ENCODE measurements around the gene ZNF669.

ZNF669 gene

DNA sequence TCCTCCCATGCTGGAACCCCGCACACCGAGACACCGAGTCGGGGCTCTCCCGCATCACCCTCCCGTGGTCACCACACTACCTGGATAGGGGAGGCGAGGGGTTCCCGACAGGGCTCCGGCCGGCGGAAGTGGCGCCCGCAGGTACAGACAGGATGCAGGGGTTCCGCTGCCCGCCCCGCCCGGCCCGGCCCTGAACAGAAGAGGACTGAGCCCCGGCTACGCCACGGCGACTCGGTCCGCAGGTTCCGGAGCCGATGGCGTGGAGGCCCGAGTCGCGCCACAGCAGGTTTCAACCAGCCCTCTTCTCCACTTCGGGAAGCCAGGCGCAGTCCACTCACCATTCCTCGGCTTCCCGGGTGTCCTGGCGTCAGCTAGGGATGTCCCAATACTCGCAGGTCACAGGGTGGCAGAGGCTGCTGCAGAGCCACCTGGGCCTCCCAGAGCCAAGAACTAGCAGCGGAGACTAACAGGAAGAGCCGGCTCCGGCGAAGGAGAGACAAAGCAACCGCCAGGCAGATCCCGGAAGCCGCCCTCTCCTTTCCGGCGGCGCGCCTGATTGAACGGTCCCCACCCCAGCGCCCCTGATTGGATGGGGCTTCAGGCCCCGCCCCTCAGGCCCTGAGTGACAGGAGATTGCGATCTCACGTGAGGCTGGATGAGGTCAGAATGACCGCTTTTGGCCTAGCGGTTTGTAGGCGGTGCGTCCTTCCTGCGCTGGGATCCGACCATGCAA is at the start of gene ZNF669:
ZNF669 (minus strand) TSS at position 498 of the 733 bp plus-strand sequence; CDS start at position 341, 157 bp downstream.
- Histone ChIP-seq H3K9me3 (ENCODE audit: control insufficient read depth, insufficient read depth, low read depth, low read length) (no peaks in the 10 kb centered on the region), H3K4me1 (ENCODE audit: control insufficient read depth, insufficient read depth, low read length) (no peaks in the 10 kb centered on the region), H3K4me3 (ENCODE audit: low read depth, low read length) (peak within 1 kb of the TSS; percentile 68), H3K27ac (ENCODE audit: extremely low read depth, low read depth, low read length) (no peak within 1 kb of the TSS), H3K36me3 (ENCODE audit: control insufficient read depth in 2 of 2, insufficient read depth in 1 of 2, low read length in 2 of 2) (peaks cover 0 to 33% of the 10 kb centered on the region in 2 experiments; a peak in 1 of 3 replicates)
- ChIA-PET POLR2A (interaction anchor here (1.0 kb wide), 1 partner anchor 26 kb away, joined by 3 read pairs; the partner anchor contains the start of gene ZNF670), CTCF (no interaction called here)
- TF ChIP-seq ZBTB20 (tag by site-specific recombination; IDR thresholded peaks at IDR 0.05), result peak; percentile 45; the same call in 1 of the 2 replicates
- peak; percentile 48; the same call in 1 of the 2 replicates for TF ChIP-seq ZNF501 (tag by site-specific recombination; IDR thresholded peaks at IDR 0.05)
- TF ChIP-seq SETDB1 (IDR thresholded peaks at IDR 0.05; ENCODE audit: insufficient read length, low read length), result peak; percentile 26
- TF ChIP-seq, protein P1, sequence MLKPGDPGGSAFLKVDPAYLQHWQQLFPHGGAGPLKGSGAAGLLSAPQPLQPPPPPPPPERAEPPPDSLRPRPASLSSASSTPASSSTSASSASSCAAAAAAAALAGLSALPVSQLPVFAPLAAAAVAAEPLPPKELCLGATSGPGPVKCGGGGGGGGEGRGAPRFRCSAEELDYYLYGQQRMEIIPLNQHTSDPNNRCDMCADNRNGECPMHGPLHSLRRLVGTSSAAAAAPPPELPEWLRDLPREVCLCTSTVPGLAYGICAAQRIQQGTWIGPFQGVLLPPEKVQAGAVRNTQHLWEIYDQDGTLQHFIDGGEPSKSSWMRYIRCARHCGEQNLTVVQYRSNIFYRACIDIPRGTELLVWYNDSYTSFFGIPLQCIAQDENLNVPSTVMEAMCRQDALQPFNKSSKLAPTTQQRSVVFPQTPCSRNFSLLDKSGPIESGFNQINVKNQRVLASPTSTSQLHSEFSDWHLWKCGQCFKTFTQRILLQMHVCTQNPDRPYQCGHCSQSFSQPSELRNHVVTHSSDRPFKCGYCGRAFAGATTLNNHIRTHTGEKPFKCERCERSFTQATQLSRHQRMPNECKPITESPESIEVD (tag by site-specific recombination; IDR thresholded peaks at IDR 0.05), result no peak
- TF ChIP-seq, protein P2, sequence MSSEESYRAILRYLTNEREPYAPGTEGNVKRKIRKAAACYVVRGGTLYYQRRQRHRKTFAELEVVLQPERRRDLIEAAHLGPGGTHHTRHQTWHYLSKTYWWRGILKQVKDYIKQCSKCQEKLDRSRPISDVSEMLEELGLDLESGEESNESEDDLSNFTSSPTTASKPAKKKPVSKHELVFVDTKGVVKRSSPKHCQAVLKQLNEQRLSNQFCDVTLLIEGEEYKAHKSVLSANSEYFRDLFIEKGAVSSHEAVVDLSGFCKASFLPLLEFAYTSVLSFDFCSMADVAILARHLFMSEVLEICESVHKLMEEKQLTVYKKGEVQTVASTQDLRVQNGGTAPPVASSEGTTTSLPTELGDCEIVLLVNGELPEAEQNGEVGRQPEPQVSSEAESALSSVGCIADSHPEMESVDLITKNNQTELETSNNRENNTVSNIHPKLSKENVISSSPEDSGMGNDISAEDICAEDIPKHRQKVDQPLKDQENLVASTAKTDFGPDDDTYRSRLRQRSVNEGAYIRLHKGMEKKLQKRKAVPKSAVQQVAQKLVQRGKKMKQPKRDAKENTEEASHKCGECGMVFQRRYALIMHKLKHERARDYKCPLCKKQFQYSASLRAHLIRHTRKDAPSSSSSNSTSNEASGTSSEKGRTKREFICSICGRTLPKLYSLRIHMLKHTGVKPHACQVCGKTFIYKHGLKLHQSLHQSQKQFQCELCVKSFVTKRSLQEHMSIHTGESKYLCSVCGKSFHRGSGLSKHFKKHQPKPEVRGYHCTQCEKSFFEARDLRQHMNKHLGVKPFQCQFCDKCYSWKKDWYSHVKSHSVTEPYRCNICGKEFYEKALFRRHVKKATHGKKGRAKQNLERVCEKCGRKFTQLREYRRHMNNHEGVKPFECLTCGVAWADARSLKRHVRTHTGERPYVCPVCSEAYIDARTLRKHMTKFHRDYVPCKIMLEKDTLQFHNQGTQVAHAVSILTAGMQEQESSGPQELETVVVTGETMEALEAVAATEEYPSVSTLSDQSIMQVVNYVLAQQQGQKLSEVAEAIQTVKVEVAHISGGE (tag by site-specific recombination; conservative IDR thresholded peaks at IDR 0.05; ENCODE audit: low read depth), result peak; percentile 94
- 0 out of 2 replicates have a peak, but pooled peaks have one; percentile 15 for TF ChIP-seq ZNF394 (tag by site-specific recombination; IDR thresholded peaks at IDR 0.05; ENCODE audit: borderline replicate concordance)
- TF ChIP-seq, protein P3, sequence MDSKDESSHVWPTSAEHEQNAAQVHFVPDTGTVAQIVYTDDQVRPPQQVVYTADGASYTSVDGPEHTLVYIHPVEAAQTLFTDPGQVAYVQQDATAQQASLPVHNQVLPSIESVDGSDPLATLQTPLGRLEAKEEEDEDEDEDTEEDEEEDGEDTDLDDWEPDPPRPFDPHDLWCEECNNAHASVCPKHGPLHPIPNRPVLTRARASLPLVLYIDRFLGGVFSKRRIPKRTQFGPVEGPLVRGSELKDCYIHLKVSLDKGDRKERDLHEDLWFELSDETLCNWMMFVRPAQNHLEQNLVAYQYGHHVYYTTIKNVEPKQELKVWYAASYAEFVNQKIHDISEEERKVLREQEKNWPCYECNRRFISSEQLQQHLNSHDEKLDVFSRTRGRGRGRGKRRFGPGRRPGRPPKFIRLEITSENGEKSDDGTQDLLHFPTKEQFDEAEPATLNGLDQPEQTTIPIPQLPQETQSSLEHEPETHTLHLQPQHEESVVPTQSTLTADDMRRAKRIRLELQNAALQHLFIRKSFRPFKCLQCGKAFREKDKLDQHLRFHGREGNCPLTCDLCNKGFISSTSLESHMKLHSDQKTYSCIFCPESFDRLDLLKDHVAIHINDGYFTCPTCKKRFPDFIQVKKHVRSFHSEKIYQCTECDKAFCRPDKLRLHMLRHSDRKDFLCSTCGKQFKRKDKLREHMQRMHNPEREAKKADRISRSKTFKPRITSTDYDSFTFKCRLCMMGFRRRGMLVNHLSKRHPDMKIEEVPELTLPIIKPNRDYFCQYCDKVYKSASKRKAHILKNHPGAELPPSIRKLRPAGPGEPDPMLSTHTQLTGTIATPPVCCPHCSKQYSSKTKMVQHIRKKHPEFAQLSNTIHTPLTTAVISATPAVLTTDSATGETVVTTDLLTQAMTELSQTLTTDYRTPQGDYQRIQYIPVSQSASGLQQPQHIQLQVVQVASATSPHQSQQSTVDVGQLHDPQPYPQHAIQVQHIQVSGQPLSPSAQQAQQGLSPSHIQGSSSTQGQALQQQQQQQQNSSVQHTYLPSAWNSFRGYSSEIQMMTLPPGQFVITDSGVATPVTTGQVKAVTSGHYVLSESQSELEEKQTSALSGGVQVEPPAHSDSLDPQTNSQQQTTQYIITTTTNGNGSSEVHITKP (tag by site-specific recombination; IDR thresholded peaks at IDR 0.05), result peak; percentile 70
- no peak for TF ChIP-seq GLIS1 (tag by site-specific recombination; IDR thresholded peaks at IDR 0.05)
- TF ChIP-seq ZNF341 (tag by site-specific recombination; IDR thresholded peaks at IDR 0.05; ENCODE audit: low read depth), result peak; percentile 90
- peak; percentile 85 for TF ChIP-seq SP2 (tag by site-specific recombination; IDR thresholded peaks at IDR 0.05)
- TF ChIP-seq, protein P4, sequence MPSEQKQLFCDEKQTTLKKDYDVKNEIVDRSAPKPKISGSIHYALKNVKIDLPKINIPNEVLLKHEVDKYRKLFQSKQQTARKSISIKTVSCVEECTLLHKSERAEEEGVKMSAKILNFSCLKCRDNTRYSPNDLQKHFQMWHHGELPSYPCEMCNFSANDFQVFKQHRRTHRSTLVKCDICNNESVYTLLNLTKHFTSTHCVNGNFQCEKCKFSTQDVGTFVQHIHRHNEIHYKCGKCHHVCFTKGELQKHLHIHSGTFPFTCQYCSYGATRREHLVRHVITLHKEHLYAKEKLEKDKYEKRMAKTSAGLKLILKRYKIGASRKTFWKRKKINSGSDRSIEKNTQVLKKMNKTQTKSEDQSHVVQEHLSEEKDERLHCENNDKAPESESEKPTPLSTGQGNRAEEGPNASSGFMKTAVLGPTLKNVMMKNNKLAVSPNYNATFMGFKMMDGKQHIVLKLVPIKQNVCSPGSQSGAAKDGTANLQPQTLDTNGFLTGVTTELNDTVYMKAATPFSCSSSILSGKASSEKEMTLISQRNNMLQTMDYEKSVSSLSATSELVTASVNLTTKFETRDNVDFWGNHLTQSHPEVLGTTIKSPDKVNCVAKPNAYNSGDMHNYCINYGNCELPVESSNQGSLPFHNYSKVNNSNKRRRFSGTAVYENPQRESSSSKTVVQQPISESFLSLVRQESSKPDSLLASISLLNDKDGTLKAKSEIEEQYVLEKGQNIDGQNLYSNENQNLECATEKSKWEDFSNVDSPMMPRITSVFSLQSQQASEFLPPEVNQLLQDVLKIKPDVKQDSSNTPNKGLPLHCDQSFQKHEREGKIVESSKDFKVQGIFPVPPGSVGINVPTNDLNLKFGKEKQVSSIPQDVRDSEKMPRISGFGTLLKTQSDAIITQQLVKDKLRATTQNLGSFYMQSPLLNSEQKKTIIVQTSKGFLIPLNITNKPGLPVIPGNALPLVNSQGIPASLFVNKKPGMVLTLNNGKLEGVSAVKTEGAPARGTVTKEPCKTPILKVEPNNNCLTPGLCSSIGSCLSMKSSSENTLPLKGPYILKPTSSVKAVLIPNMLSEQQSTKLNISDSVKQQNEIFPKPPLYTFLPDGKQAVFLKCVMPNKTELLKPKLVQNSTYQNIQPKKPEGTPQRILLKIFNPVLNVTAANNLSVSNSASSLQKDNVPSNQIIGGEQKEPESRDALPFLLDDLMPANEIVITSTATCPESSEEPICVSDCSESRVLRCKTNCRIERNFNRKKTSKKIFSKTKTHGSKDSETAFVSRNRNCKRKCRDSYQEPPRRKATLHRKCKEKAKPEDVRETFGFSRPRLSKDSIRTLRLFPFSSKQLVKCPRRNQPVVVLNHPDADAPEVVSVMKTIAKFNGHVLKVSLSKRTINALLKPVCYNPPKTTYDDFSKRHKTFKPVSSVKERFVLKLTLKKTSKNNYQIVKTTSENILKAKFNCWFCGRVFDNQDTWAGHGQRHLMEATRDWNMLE (tag by site-specific recombination; conservative IDR thresholded peaks at IDR 0.05; ENCODE audit: low read depth), result peak; percentile 53
- TF ChIP-seq ZNF324 (tag by site-specific recombination; IDR thresholded peaks at IDR 0.05), result peak; percentile 50; the same call in 1 of the 2 replicates
- no peak for TF ChIP-seq ZNF621 (tag by site-specific recombination; IDR thresholded peaks at IDR 0.05)
- no peak for TF ChIP-seq ZNF624 (tag by site-specific recombination; IDR thresholded peaks at IDR 0.05)
- peak; percentile 54 for TF ChIP-seq ZNF629 (tag by site-specific recombination; IDR thresholded peaks at IDR 0.05)
- peak; percentile 48 for TF ChIP-seq ZNF335 (tag by site-specific recombination; conservative IDR thresholded peaks at IDR 0.05)
- no peak for TF ChIP-seq ZNF214 (tag by site-specific recombination; IDR thresholded peaks at IDR 0.05; ENCODE audit: borderline replicate concordance)
- peak; percentile 55 for TF ChIP-seq SP3 (tag by site-specific recombination; IDR thresholded peaks at IDR 0.05)
- TF ChIP-seq, protein P5, sequence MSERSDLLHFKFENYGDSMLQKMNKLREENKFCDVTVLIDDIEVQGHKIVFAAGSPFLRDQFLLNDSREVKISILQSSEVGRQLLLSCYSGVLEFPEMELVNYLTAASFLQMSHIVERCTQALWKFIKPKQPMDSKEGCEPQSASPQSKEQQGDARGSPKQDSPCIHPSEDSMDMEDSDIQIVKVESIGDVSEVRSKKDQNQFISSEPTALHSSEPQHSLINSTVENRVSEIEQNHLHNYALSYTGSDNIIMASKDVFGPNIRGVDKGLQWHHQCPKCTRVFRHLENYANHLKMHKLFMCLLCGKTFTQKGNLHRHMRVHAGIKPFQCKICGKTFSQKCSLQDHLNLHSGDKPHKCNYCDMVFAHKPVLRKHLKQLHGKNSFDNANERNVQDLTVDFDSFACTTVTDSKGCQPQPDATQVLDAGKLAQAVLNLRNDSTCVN (tag by site-specific recombination; optimal IDR thresholded peaks at IDR 0.05), result peak; percentile 23
- peak; percentile 65 for TF ChIP-seq ZNF600 (tag by site-specific recombination; IDR thresholded peaks at IDR 0.05)
